Neural progenitor cell (in vitro differentiated cells): Measurements from ENCODE around the gene ALDH1L1. TPM values are rescaled to one million over a fixed set of nuclear protein-coding genes. Genes with fewer than 3 reads are reported as not detected.

Source experiments
- DNase-seq: peaks from one replicate; pipeline ENCODE4 v3.0.0-alpha.2; 2016; ENCODE audit warnings: low spot score
- H2AFZ ChIP-seq: fragments of 200-600 bp; sonication (generic); replicated peaks from 2 replicates; pipeline ENCODE4 v1.6.1; 2016; ENCODE audit warnings: antibody characterized with exemption
- H3F3A ChIP-seq: fragments of 200-600 bp; sonication (generic); 2 replicates; pipeline ENCODE4 v1.6.1; 2016; ENCODE audit warnings: antibody characterized with exemption, low read depth
- H3K27ac ChIP-seq: fragments of 200-600 bp; sonication (generic); 2 replicates; pipeline ENCODE4 v1.5.1; 2016; ENCODE audit warnings: mild to moderate bottlenecking
- H3K27me3 ChIP-seq: fragments of 200-600 bp; sonication (generic); 2 replicates; pipeline ENCODE4 v1.6.1; 2016; ENCODE audit warnings: mild to moderate bottlenecking, moderate library complexity
- H3K36me3 ChIP-seq: fragments of 200-600 bp; sonication (generic); 2 replicates; pipeline ENCODE4 v1.5.1; 2016
- H3K4me1 ChIP-seq: fragments of 200-600 bp; sonication (generic); 2 replicates; pipeline ENCODE4 v1.6.1; 2016; ENCODE audit warnings: mixed run types
- H3K4me2 ChIP-seq: fragments of 200-600 bp; sonication (generic); 2 replicates; pipeline ENCODE4 v1.6.1; 2016
- H3K4me3 ChIP-seq: fragments of 200-600 bp; sonication (generic); 2 replicates; pipeline ENCODE4 v1.5.1; 2016
- H3K79me2 ChIP-seq: fragments of 200-600 bp; sonication (generic); 2 replicates; pipeline ENCODE4 v1.6.1; 2016; ENCODE audit warnings: low read depth
- H3K9ac ChIP-seq: fragments of 200-600 bp; sonication (generic); 2 replicates; pipeline ENCODE4 v1.6.1; 2016
- H3K9me3 ChIP-seq: fragments of 200-600 bp; sonication (generic); 2 replicates; pipeline ENCODE4 v1.5.1; 2016; ENCODE audit warnings: low read depth
- H4K20me1 ChIP-seq: fragments of 200-600 bp; sonication (generic); 2 replicates; pipeline ENCODE4 v1.6.1; 2016; ENCODE audit warnings: low read depth
- H3K27ac Mint-ChIP-seq: 3 replicates; pipeline ENCODE4 v1.8.0; 2021; ENCODE audit warnings: mixed read lengths
- H3K27me3 Mint-ChIP-seq: 2 replicates; pipeline ENCODE4 v1.8.0; 2022; ENCODE audit warnings: low read depth, mild to moderate bottlenecking, inconsistent platforms, moderate library complexity, mixed read lengths; ENCODE audit not compliant: insufficient read depth
- H3K36me3 Mint-ChIP-seq: 3 replicates; pipeline ENCODE4 v1.8.0; 2021; ENCODE audit warnings: mixed read lengths
- H3K4me1 Mint-ChIP-seq: 3 replicates; pipeline ENCODE4 v1.8.0; 2021; ENCODE audit warnings: mixed read lengths
- H3K4me3 Mint-ChIP-seq: 3 replicates; pipeline ENCODE4 v1.8.0; 2021; ENCODE audit warnings: mild to moderate bottlenecking, moderate library complexity, mixed read lengths
- H3K9me3 Mint-ChIP-seq: 3 replicates; pipeline ENCODE4 v1.8.0; 2020; ENCODE audit warnings: mixed read lengths
- CTCF ChIP-seq: fragments of 200-600 bp; sonication (generic); IDR thresholded peaks from 2 replicates; pipeline ENCODE4 v1.5.1; 2017; ENCODE audit warnings: antibody characterized with exemption, mild to moderate bottlenecking
- EZH2 ChIP-seq: fragments of 200-600 bp; sonication (generic); IDR thresholded peaks from 2 replicates; pipeline ENCODE4 v1.6.1; 2017; ENCODE audit warnings: antibody characterized with exemption, mild to moderate bottlenecking, moderate library complexity
- EZH2phosphoT487 ChIP-seq: fragments of 200-600 bp; sonication (generic); IDR thresholded peaks from 2 replicates; pipeline ENCODE4 v1.6.1; 2017; ENCODE audit warnings: antibody characterized with exemption
- total RNA-seq: library from RNA; depleted of rRNA; stranded (reverse); fragments of >200 nt; gene quantifications from 2 replicates; pipeline ENCODE4 v1.2.3, GENCODE V29; 2015; ENCODE audit warnings: low replicate concordance

Gene ALDH1L1
- total RNA-seq, 1 donor from 2014 or later, result 0.60 TPM

DNA sequence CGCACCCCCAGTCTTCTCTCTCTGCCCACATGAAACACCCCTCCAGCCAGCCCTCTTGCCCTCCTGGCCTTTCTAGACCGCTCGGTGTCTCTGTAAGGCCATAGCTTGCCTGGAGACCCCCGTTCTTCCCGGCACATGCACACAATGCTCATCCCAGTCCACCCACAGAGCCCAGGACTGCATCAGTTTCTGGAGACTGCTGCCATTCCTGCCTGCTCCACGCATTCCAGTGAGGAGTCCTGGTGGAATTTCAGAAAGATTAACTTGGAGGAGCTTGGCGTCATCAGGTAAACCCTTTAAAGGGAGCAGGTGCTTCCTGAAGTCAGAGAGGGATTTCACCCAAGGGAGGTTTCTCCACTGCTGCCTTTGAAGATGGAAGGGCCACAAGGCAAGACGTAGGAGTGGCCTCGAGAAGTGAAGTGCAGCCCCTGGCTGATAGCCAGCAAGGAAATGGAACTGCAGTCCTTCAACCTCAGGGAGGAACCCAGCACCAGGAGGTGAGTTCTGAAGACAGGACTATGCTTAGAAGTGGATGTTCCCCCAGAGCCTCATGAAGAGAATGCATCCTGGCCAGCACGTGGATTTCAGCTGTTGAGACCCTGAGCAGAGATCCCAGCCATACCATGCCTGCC lies 115.6 kb downstream of the ALDH1L1 start:
- no peaks in the 10 kb centered on the region for H4K20me1 ChIP-seq
- peaks cover 2% of the 10 kb centered on the region for H3K27me3 Mint-ChIP-seq
- no peak for DNase-seq
- no peaks in the 10 kb centered on the region for H3K79me2 ChIP-seq
- H3K27me3 ChIP-seq, result no peaks in the 10 kb centered on the region
- H2AFZ ChIP-seq, result no peak overlapping the region
- no peak for TF ChIP-seq EZH2
- no peak for TF ChIP-seq EZH2phosphoT487
- TF ChIP-seq CTCF, result no peak
- H3K27ac ChIP-seq, result no peak overlapping the region
- H3K36me3 Mint-ChIP-seq, result peaks cover 6% of the 10 kb centered on the region
- H3K9me3 ChIP-seq, result no peaks in the 10 kb centered on the region
- no peaks in the 10 kb centered on the region for H3K9me3 Mint-ChIP-seq
- H3K4me3 ChIP-seq, result no peak overlapping the region
- H3F3A ChIP-seq, result no peaks in the 10 kb centered on the region
- H3K4me1 ChIP-seq, result peaks cover 12% of the 10 kb centered on the region
- no peak overlapping the region for H3K4me3 Mint-ChIP-seq
- peaks cover 6% of the 10 kb centered on the region for H3K4me1 Mint-ChIP-seq
- H3K27ac Mint-ChIP-seq, result no peak overlapping the region
- H3K4me2 ChIP-seq, result no peak overlapping the region
- H3K9ac ChIP-seq, result no peak overlapping the region
- no peaks in the 10 kb centered on the region for H3K36me3 ChIP-seq

- H2AFZ ChIP-seq, result no peak overlapping the region
- no peak overlapping the region for H3K4me2 ChIP-seq
- no peaks in the 10 kb centered on the region for H4K20me1 ChIP-seq
- H3K9ac ChIP-seq, result no peak overlapping the region
- no peaks in the 10 kb centered on the region for H3K27me3 ChIP-seq
- H3K4me3 ChIP-seq, result no peak overlapping the region
- H3K4me1 Mint-ChIP-seq, result peaks cover 11% of the 10 kb centered on the region
- H3K36me3 Mint-ChIP-seq, result peaks cover 8% of the 10 kb centered on the region
- H3K36me3 ChIP-seq, result no peaks in the 10 kb centered on the region
- no peaks in the 10 kb centered on the region for H3F3A ChIP-seq
- no peak for TF ChIP-seq EZH2phosphoT487
- peaks cover 12% of the 10 kb centered on the region for H3K4me1 ChIP-seq
- no peaks in the 10 kb centered on the region for H3K27me3 Mint-ChIP-seq
- no peak overlapping the region for H3K27ac Mint-ChIP-seq
- no peak overlapping the region for H3K27ac ChIP-seq
- no peaks in the 10 kb centered on the region for H3K9me3 Mint-ChIP-seq
- no peak overlapping the region for H3K4me3 Mint-ChIP-seq
- no peaks in the 10 kb centered on the region for H3K79me2 ChIP-seq
- H3K9me3 ChIP-seq, result no peaks in the 10 kb centered on the region
- DNase-seq, result no peak
Measured at GRCh38 chr3:126063358-126063965, 116.9 kb downstream of the ALDH1L1 start.

- Histone ChIP-seq H2AFZ (no peak overlapping the region), H3K36me3 (no peaks in the 10 kb centered on the region), H3K27me3 (no peaks in the 10 kb centered on the region), H3K79me2 (no peaks in the 10 kb centered on the region), H3K4me1 (peaks cover 6% of the 10 kb centered on the region), H3K9ac (no peak overlapping the region), H3F3A (no peaks in the 10 kb centered on the region), H3K4me2 (no peak overlapping the region), H3K9me3 (no peaks in the 10 kb centered on the region), H4K20me1 (no peaks in the 10 kb centered on the region), H3K27ac (no peak overlapping the region), H3K4me3 (no peak overlapping the region)
- TF ChIP-seq EZH2 (no peak), EZH2phosphoT487 (no peak), CTCF (no peak)
- H3K36me3 Mint-ChIP-seq, result peaks cover 2% of the 10 kb centered on the region
- H3K4me3 Mint-ChIP-seq, result no peak overlapping the region
- H3K27me3 Mint-ChIP-seq, result no peaks in the 10 kb centered on the region
- no peak for DNase-seq
- no peaks in the 10 kb centered on the region for H3K9me3 Mint-ChIP-seq
- peaks cover 11% of the 10 kb centered on the region for H3K4me1 Mint-ChIP-seq
- H3K27ac Mint-ChIP-seq, result no peak overlapping the region
Measured at GRCh38 chr3:126061301-126062032, 118.9 kb downstream of the ALDH1L1 start.
